Gastroesophageal sphincter (tissue), 4 donors: Measurements from ENCODE around the gene SMARCA4. TPM values are rescaled to one million over a fixed set of nuclear protein-coding genes. Genes with fewer than 3 reads are reported as not detected.
A peak's percentile ranks its signal among the peaks of the same experiment; 100 is the strongest.

Experiments used
- ATAC-seq: fragments of 150-250 bp; one replicate; pipeline ENCODE4 v1.9.1; 2016; ENCODE audit warnings: mild to moderate bottlenecking, moderate library complexity
- H3K27ac ChIP-seq, 4 donors: fragments of 200-600 bp; sonication (generic) in 3 of 4; 1 replicate in 3 of 4; 2 replicates in 1 of 4; pipeline ENCODE4 v1.5.1; 2016 to 2019
- H3K27me3 ChIP-seq: fragments of 200-600 bp; sonication (generic); one replicate; pipeline ENCODE4 v1.5.1; 2019
- H3K36me3 ChIP-seq, 2 donors: fragments of 200-600 bp; sonication (generic); one replicate each; pipeline ENCODE4 v1.5.1; 2019; ENCODE audit warnings: control low read depth in 1 of 2
- H3K4me1 ChIP-seq, 3 donors: fragments of 200-600 bp; sonication (generic); 1 replicate in 2 of 3; 2 replicates in 1 of 3; pipeline ENCODE4 v1.5.1; 2016 to 2019; ENCODE audit warnings: control low read depth in 2 of 3
- H3K4me3 ChIP-seq, 2 donors: fragments of 200-600 bp; sonication (generic); one replicate each; pipeline ENCODE4 v1.5.1; 2019; ENCODE audit warnings: mild to moderate bottlenecking in 1 of 2, moderate library complexity in 1 of 2
- H3K9me3 ChIP-seq, 3 donors: fragments of 200-600 bp; sonication (generic); one replicate each; pipeline ENCODE4 v1.5.1; 2017 to 2019; ENCODE audit warnings: control low read depth in 2 of 3
- EP300 ChIP-seq: sonication (generic); formaldehyde crosslinking; IDR thresholded peaks from one replicate; pipeline ENCODE4 v1.6.1; 2017; ENCODE audit warnings: antibody characterized with exemption, mild to moderate bottlenecking
- POLR2A ChIP-seq, 2 donors: fragments of 450-650 bp; IDR thresholded peaks; one replicate each; pipeline ENCODE4 v1.6.1; 2017; ENCODE audit warnings: antibody characterized with exemption in 2 of 2, mild to moderate bottlenecking in 2 of 2, moderate library complexity in 1 of 2
- POLR2AphosphoS5 ChIP-seq: sonication (generic); formaldehyde crosslinking; IDR thresholded peaks from one replicate; pipeline ENCODE4 v1.6.1; 2017; ENCODE audit warnings: antibody characterized with exemption
- WGBS, 2 donors: methylation state at CpG; one replicate each; pipeline ENCODE4 v1.1.5; 2018; ENCODE audit warnings: low coverage in 1 of 2; 5-methylcytosine and 5-hydroxymethylcytosine counted together
- total RNA-seq, 4 donors: library from RNA; depleted of rRNA; stranded (reverse); fragments of >200 nt; gene quantifications; one replicate each; pipeline ENCODE4 v1.1.0, GENCODE V29; 2016
- TF ChIP-seq, protein P1 (sequence below), 4 experiments: fragments of 200-600 bp in 2 of 4; fragments of 450-650 bp in 2 of 4; sonication (generic) in 1 of 4; IDR thresholded peaks; one replicate each; pipeline ENCODE4 v1.5.1; 2017 to 2019; ENCODE audit warnings: antibody characterized with exemption in 4 of 4, mild to moderate bottlenecking in 2 of 4, moderate library complexity in 2 of 4

Gene SMARCA4
- total RNA-seq, 4 donors from 2014 or later = 37.8 to 77.9 (median 51.1) TPM

DNA sequence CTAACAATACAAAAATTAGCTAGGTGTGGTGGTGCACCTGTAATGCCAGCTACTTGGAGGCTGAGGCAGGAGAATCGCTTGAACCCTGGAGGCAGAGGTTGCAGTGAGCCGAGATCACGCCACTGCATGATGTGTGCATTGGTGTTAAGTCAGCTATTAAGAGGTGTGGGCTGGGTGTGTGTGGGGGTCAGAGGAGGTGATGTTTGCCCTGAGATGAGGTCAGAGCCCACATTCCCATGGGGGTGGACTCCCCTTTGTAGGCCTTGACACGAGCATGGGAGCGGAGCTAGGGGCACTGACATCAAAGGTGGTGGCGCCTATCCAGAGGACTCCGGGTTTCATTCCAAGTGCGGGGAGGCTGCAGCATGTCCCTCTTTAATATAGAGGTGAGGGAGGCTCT lies 93.8 kb downstream of the SMARCA4 start:
- no peak for ATAC-seq
- no peaks in the 10 kb centered on the region for H3K27me3 ChIP-seq
- TF ChIP-seq, protein P1, sequence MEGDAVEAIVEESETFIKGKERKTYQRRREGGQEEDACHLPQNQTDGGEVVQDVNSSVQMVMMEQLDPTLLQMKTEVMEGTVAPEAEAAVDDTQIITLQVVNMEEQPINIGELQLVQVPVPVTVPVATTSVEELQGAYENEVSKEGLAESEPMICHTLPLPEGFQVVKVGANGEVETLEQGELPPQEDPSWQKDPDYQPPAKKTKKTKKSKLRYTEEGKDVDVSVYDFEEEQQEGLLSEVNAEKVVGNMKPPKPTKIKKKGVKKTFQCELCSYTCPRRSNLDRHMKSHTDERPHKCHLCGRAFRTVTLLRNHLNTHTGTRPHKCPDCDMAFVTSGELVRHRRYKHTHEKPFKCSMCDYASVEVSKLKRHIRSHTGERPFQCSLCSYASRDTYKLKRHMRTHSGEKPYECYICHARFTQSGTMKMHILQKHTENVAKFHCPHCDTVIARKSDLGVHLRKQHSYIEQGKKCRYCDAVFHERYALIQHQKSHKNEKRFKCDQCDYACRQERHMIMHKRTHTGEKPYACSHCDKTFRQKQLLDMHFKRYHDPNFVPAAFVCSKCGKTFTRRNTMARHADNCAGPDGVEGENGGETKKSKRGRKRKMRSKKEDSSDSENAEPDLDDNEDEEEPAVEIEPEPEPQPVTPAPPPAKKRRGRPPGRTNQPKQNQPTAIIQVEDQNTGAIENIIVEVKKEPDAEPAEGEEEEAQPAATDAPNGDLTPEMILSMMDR (IDR thresholded peaks at IDR 0.05) = no peak
- TF ChIP-seq EP300 = no peak
- no peak for TF ChIP-seq POLR2A (IDR thresholded peaks at IDR 0.05)
- no peak for TF ChIP-seq POLR2AphosphoS5
- no peaks in the 10 kb centered on the region for H3K4me1 ChIP-seq
- no peak overlapping the region for H3K4me3 ChIP-seq
- H3K27ac ChIP-seq = no peak overlapping the region
- WGBS, 2 donors = 40 to 70% methylated on average over 2 of the region's 8 CpGs
- H3K36me3 ChIP-seq = peaks cover 0 to 77% of the 10 kb centered on the region in 2 donors
- H3K9me3 ChIP-seq = no peaks in the 10 kb centered on the region

DNA sequence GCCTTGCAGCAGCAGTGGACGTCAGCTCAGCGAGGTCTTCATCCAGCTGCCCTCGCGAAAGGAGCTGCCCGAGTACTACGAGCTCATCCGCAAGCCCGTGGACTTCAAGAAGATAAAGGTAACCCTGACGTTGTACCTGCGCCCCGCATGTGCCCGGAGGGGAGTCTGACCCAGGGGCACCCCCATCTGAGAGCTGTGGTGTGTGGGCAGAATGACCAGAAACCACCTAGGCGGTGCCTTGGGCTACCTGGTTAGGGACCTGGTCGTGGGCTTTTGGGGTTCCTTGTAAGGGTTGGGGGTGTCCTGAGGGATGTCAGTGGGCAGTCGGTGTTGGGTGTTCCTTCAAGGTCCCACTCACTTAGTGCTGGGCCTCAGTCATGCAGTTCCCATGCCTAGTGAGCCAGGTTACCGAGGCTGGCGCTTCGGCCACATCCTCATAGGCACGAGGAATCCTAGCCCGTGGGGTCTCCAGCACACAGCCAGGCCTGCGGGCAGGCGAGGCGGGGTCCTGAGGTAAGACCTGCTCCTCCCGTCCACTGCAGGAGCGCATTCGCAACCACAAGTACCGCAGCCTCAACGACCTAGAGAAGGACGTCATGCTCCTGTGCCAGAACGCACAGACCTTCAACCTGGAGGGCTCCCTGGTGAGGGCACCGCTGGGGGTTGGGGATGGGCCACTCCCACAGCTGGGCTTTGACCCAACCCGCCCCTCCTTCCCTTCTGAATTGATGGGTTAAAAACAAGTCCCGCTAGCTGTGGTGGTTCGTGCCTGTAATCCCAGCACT lies 97.6 kb downstream of the SMARCA4 start:
- H3K27me3 ChIP-seq = no peaks in the 10 kb centered on the region
- H3K36me3 ChIP-seq = peaks cover 0 to 78% of the 10 kb centered on the region in 2 donors
- no peak for ATAC-seq
- H3K27ac ChIP-seq = no peak overlapping the region
- peaks cover 0 to 14% (median 0%) of the 10 kb centered on the region in 3 donors for H3K4me1 ChIP-seq
- H3K9me3 ChIP-seq = no peaks in the 10 kb centered on the region
- 94% methylated on average over 3 of the region's 34 CpGs; no CpG with 5 or more reads in 1 of the 2 donors for WGBS, 2 donors
- H3K4me3 ChIP-seq = no peak overlapping the region
- TF ChIP-seq EP300 (no peak), POLR2A (IDR thresholded peaks at IDR 0.05) (no peak), POLR2AphosphoS5 (no peak)
- TF ChIP-seq, protein P1 (IDR thresholded peaks at IDR 0.05) = no peak

DNA sequence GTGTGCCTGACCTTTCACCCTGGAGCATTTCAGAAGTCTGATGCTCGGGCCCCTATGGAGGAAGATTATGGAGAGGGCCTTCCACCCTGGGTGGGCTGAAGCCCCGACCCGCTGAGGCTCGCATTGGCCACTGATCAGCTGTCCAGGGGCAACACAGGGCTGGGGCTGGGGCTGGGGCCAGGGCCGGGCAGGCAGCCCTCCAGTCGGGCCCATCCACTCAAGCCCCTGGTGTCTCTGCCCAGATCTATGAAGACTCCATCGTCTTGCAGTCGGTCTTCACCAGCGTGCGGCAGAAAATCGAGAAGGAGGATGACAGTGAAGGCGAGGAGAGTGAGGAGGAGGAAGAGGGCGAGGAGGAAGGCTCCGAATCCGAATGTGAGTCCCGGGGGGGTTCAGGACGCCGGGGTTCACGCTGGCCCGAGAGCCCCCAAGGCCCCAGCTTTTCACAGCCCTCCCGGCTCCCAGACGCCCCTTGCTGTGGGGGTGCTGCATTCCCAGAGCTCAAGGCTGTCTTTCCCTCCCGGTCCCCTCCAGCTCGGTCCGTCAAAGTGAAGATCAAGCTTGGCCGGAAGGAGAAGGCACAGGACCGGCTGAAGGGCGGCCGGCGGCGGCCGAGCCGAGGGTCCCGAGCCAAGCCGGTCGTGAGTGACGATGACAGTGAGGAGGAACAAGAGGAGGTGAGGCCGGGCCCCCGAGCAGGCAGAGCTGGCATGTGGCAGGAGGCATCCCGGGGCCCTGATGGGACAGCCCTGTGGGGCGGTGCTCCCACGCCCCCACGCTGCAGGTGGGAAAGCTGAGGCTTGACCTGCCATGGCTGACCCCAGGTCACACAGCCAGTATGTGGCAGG lies 98.9 kb downstream of the SMARCA4 start:
- 95 to 100% methylated on average over 5 to 8 of the region's 43 CpGs for WGBS, 2 donors
- no peak for ATAC-seq

DNA sequence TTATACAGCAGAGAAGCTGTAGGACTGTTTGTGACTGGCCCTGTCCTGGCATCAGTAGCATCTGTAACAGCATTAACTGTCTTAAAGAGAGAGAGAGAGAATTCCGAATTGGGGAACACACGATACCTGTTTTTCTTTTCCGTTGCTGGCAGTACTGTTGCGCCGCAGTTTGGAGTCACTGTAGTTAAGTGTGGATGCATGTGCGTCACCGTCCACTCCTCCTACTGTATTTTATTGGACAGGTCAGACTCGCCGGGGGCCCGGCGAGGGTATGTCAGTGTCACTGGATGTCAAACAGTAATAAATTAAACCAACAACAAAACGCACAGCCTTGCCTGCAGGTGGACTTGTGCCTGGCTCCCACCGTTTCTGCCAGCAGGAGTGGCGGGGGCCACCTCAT lies 101.1 kb downstream of the SMARCA4 start:
- TF ChIP-seq, protein P1 (IDR thresholded peaks at IDR 0.05) = no peak
- TF ChIP-seq EP300 (no peak), POLR2A (IDR thresholded peaks at IDR 0.05) (no peak), POLR2AphosphoS5 (no peak)
- peaks cover 0 to 25% (median 0%) of the 10 kb centered on the region in 3 donors for H3K4me1 ChIP-seq
- no peaks in the 10 kb centered on the region for H3K9me3 ChIP-seq
- WGBS, 2 donors = 60 to 76% methylated on average over 12 of the region's 14 CpGs
- H3K27me3 ChIP-seq = no peaks in the 10 kb centered on the region
- peaks cover 0 to 63% of the 10 kb centered on the region in 2 donors for H3K36me3 ChIP-seq
- no peak overlapping the region for H3K4me3 ChIP-seq
- peak; percentile 29 for ATAC-seq
- H3K27ac ChIP-seq = peak overlapping the region in 3 of 4 donors; percentile 74 to 79 (median 78)

More for the DNA sequence above, 98.9 kb downstream of the SMARCA4 start:
- peaks cover 0 to 71% of the 10 kb centered on the region in 2 donors for H3K36me3 ChIP-seq
- no peaks in the 10 kb centered on the region for H3K27me3 ChIP-seq
- H3K4me3 ChIP-seq = no peak overlapping the region
- peaks cover 0 to 19% (median 0%) of the 10 kb centered on the region in 3 donors for H3K4me1 ChIP-seq
- TF ChIP-seq POLR2AphosphoS5 (no peak), EP300 (no peak), POLR2A (IDR thresholded peaks at IDR 0.05) (no peak)
- TF ChIP-seq, protein P1 (IDR thresholded peaks at IDR 0.05) = no peak
- H3K9me3 ChIP-seq = no peaks in the 10 kb centered on the region
- H3K27ac ChIP-seq = peak overlapping the region in 3 of 4 donors; percentile 31 to 79 (median 78)
